ENCODE data around the gene ZNF407.
"Not testable (repeated sequence)": the region's sequence is repeated elsewhere in the genome, so short reads cannot be mapped to it uniquely, and the experiment has no call there.

Gene ZNF407

GRCh38 chr18:75076286-75076685 lies 478.6 kb downstream of the ZNF407 start:
- FAIRE-seq = no peak

DNA sequence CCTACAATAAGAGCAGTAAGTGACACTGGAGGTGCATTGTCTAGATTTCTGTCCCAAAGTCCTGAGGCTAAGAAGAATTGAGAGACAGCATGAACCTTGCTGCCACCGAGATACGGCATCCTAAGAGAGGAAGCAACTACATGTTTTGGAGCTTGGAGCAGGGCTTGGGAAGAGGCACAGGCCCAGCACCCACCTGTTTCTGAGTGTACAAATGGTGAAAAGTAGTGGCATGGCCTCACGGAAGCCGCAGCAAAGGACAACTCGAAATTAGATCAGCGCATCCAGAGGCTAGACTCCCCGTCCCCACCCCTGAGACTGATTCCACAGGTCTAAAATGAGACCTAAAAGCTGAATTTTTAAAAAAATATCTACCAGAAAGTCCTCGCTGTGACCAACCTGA lies 483.8 kb downstream of the ZNF407 start:
- no peak for FAIRE-seq

- FAIRE-seq = no peak
Measured at GRCh38 chr18:75083131-75083530, 485.5 kb downstream of the ZNF407 start.

GRCh38 chr18:75083761-75084160 lies 486.1 kb downstream of the ZNF407 start:
- no peak for FAIRE-seq

- not testable (repeated sequence) for FAIRE-seq
Measured at GRCh38 chr18:75085676-75086075, 488.0 kb downstream of the ZNF407 start.

DNA sequence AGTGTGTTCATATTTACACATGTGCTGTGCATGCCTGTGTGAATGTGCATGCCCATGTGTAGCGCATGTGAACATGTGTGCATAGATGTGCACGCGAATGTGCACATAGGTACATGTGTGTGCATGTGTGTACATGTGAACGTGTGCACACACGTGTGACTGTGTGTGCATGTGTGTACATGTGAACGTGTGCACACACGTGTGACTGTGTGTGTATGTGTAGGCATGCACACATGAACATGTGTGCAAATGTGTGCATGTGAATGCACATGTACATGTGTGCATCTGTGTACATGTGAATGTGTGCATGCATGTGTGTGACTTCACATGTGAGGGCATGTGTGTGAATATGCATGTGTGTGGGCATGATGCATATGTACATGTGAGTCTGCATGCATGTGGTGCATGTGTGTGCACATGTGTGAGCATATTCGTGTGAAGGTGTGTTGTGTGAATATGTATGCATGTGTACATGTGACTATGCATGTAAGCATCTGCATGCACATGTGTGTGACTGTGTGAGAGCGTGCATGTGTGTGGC lies 488.9 kb downstream of the ZNF407 start:
- no peak for FAIRE-seq

DNA sequence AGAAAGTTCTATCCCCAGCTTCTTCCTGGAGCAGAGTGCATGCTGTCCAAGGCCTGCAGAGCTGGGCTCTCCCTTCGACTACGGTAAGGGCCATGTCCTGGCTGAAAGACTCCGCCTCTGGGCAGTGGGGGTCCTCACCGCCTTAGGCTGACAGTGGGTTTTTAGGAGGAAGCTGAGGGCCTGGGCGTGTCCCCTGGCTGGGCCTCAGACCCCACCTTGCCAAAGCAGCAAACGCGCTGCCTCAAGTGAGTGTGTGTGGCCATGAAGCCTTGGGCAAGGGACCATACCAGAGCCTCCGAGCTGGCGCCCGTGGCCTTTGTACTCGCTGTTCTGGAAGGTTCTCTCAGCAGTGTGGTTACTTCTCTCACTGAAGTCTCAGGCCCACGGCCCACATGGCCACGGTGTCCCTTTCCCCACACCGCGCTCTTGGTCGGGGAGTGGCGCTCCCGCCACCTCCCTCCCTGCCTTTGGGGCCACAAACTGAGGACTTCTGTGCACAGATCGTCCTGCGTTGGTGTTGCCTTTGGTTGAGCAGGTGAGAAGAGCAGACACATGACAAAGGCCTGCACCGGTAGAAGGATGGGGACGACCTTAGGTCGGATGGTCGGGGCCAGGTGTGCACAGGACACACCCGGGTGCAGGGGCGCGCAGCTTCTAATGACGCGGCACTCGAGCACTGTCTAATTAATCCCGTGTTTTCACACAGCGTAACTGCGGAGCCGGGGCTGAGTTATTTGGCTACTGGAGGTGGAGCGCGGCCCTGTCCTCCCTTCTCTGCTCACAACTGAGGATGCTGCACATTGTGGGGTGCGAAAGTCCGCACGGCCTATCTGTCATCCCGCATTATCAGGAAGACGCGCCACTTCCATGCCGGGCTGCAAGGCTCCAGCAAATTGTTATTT lies 489.7 kb downstream of the ZNF407 start:
- no peak for FAIRE-seq

- FAIRE-seq = no peak
Measured at GRCh38 chr18:75088021-75088506, 490.4 kb downstream of the ZNF407 start.

DNA sequence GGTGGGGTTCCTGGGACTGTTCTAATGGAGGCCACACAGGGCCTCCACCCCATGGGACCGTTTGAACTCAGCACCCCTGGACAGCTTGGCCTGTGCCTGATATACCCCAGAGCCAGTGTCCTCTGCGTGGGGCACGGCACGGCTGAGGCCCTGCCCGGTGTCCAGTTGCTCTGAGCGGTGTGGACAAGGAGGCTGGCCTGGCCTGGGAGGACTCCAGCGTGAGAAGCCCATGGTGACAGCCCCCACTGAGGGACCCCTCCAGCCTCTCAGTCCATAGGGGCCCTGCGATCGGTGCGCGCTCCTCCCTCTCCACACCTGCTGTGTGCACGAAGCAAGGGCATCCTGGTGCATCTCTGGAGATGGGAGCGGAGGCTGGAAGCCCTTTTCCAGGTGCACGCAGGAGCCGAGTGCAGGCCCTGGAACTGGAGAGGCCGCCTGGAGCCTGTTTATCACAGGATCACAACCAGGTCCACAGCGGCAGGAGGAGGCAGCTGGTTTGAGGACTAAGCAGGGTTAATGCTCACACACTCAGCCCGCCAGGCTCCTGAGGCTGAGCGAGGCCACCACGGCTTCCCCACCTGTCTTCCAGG lies 491.0 kb downstream of the ZNF407 start:
- no peak for FAIRE-seq

DNA sequence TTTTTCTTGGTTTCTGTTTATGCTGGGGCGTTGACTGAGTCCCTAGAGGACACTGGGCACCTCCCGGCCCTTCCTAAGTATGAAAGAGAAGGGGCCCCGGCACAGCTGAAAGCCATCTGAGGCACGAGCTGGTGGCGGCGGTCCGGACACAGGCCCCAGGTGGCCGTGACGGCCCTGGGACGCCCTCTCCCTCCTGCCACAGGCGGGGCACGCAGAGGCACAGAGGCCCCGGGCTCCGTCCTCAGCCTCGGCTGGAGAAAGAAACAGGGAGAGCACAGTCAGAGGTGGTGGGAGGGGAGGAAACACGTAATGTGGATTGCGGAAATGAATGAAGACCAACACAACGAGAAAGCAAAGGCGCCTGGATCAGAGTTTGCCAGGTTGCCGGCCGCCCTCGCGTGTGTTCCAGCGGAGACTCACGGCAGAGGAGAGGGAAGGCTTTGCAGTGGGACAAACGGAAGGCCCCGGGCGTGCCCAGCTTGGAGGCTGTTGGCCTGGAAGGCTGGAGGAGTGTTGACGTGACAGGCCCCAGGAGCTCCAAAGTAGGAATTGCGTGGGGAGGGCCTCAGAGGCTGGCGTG lies 492.2 kb downstream of the ZNF407 start:
- FAIRE-seq = no peak

DNA sequence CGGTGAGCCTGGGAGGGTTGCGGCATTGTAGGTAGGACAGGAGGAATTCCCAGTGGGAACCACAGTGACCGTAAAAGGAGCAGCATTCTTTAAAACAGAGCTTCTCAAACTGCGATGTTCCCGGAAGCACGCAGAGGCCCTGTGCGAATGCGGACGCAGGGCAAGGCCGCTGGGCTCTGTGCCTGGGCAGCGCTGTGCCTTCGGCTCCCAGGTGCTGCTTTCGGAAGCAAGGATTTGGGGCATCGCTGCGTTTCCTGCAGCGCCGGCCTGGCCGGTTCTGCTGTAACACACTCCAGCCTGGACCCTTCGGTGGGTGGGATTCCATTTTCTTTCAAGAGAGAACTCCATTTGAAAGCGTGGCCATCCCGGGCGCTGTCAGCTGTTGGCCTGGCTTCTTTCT lies 492.7 kb downstream of the ZNF407 start:
- no peak for FAIRE-seq

GRCh38 chr18:75097491-75098225 lies 500.0 kb downstream of the ZNF407 start:
- no peak for FAIRE-seq

DNA sequence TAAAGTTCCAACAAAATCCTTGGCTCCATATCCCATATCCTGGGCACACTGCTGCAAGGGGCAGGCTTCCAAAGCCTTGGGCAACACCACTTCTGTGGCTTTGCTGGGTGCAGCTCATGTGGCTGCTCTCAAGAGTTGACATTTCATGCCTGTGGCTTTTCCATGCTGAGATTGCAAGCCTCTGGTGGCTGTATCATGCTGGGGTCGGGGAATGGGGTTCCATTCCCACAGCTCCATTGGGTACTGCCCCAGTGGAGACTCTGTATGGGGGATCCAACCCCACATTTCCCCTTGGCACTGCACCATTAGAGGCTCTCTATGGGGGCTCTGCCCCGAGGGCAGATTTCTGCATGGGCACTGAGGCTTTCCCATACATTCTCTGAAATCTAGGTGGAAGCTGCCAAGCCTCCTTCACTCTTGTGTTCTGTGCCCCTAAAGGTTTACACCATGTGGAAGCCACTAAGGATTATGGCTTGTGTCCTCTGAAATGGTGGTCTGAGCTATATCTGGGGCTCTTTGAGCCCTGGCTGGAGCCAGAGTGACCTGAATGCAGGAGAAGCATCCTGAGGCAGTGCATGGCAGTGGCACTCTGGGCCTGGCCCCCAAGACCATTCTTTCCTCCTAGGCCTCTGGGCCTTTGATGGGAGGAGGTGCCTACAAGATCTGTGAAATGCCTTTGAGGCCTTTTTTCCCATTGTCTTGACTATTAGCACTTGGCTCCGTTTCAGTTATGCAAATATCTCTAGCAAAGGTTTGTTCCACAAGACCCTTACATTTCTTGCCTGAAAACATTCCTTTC lies 503.4 kb downstream of the ZNF407 start:
- no peak for FAIRE-seq

GRCh38 chr18:75101916-75102315 lies 504.2 kb downstream of the ZNF407 start:
- no peak for FAIRE-seq

GRCh38 chr18:75104029-75104428 lies 506.4 kb downstream of the ZNF407 start:
- not testable (repeated sequence) for FAIRE-seq

DNA sequence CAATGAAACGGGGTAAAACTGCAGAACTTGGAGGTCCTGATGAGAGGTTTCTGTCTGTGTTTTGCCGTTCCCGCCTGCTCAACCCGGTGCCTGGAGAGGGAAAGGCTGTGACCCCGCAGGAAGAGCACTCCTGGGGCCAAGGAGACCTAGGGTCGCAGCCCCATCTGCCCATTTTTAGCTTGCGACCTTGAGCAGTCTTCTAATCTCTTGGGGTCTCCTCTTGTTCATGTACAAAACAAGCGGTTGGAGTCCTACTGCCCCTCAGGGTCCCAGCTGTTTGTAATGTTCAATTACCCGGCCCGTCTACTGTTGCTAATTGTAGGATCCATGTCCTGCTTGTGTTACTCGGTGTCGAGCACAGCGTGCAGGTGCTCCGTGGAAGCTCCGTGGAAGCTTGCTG lies 506.8 kb downstream of the ZNF407 start:
- no peak for FAIRE-seq

GRCh38 chr18:75105551-75106254 lies 508.0 kb downstream of the ZNF407 start:
- no peak for FAIRE-seq

DNA sequence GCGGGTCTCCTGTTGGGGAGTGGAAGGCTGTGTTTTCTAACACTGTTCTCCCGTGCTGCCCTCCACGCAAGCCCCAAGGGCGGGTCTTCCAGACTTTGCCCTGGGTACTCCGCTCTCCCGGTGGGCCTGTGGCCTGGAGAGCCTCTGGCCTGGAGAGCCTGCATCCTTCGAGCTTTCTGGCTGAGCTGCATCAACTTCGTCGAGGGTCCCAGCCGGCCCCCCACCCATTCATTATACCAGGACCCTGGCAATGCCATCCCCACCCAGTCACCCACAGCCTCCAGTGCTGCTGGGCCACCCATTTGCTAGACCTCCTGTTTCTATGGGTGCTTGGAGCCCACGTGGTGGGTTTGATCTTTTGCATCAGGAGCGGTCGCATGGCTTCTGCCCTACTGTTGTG lies 509.1 kb downstream of the ZNF407 start:
- no peak for FAIRE-seq

GRCh38 chr18:75107196-75107930 lies 509.7 kb downstream of the ZNF407 start:
- no peak for FAIRE-seq

DNA sequence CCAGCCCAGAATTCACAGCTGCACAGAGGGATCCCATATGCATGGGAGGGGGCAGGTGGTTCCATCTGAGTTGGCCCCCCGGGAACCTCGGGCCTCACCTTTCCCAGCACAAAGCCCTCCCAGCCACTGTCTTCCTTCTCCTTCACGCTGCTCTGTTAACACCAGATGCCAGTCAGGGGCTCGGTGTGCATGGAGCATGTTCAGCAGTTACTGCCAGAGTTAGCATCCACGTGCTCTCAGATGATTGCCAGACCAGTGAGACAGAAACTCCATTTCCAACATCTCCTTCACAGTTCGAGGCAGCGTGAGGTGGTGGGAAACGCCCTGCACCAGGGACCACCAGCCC lies 510.2 kb downstream of the ZNF407 start:
- FAIRE-seq = no peak
